Ishikawa (cell line): ENCODE measurements around the gene DRC7.

Source experiments
- CEBPB ChIP-seq: IDR thresholded peaks from 2 replicates; pipeline ENCODE4 v1.6.1; 2012
- EGR1 ChIP-seq: IDR thresholded peaks from 2 replicates; pipeline ENCODE4 v1.6.1; 2012
- EP300 ChIP-seq: IDR thresholded peaks from 2 replicates; pipeline ENCODE4 v1.6.1; 2012; ENCODE audit warnings: borderline replicate concordance
- NFIC ChIP-seq: IDR thresholded peaks from 2 replicates; pipeline ENCODE4 v1.6.1; 2012
- RAD21 ChIP-seq: IDR thresholded peaks from 2 replicates; pipeline ENCODE4 v1.6.1; 2012; ENCODE audit warnings: low read depth
- TAF1 ChIP-seq: IDR thresholded peaks from 2 replicates; pipeline ENCODE4 v1.6.1; 2012; ENCODE audit warnings: low read depth, mild to moderate bottlenecking
- TCF12 ChIP-seq: IDR thresholded peaks from 2 replicates; pipeline ENCODE4 v1.6.1; 2012; ENCODE audit warnings: low read depth
- TEAD4 ChIP-seq: IDR thresholded peaks from 2 replicates; pipeline ENCODE4 v1.6.1; 2012
- YY1 ChIP-seq: IDR thresholded peaks from 2 replicates; pipeline ENCODE4 v1.6.1; 2012; ENCODE audit warnings: low read depth
- TF ChIP-seq, protein P1 (sequence below): IDR thresholded peaks from 2 replicates; pipeline ENCODE4 v1.6.1; 2012; ENCODE audit warnings: low read depth, mild to moderate bottlenecking
- TF ChIP-seq, protein P2 (sequence below): IDR thresholded peaks from 2 replicates; pipeline ENCODE4 v1.6.1; 2012
- TF ChIP-seq, protein P3 (sequence below): IDR thresholded peaks from 2 replicates; pipeline ENCODE4 v1.6.1; 2012

DNA sequence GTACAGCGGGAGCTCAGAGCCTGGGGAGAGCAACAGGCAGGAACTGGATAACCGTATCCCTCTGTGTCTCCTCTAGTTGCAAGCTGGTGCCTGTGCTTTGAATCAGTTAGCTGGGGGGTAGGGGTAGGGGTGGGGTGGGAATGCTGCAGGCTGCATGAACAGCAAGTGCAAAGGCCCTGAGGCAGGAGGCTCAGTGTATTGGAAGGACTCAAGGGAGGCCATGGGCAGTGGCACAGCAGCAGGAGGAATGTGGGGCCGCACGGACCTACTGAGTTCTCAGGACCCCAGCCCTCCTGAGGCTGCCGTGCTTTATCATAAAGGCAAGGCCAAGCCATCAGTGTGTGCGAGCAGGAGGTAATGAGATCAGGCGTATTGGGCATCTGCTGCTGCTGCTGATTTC, 44.2 kb downstream of the DRC7 start:
- no peak for TF ChIP-seq TAF1
- TF ChIP-seq CEBPB: no peak
- TF ChIP-seq TEAD4: no peak
- TF ChIP-seq EGR1: no peak
- no peak for TF ChIP-seq EP300
- TF ChIP-seq, protein P1, sequence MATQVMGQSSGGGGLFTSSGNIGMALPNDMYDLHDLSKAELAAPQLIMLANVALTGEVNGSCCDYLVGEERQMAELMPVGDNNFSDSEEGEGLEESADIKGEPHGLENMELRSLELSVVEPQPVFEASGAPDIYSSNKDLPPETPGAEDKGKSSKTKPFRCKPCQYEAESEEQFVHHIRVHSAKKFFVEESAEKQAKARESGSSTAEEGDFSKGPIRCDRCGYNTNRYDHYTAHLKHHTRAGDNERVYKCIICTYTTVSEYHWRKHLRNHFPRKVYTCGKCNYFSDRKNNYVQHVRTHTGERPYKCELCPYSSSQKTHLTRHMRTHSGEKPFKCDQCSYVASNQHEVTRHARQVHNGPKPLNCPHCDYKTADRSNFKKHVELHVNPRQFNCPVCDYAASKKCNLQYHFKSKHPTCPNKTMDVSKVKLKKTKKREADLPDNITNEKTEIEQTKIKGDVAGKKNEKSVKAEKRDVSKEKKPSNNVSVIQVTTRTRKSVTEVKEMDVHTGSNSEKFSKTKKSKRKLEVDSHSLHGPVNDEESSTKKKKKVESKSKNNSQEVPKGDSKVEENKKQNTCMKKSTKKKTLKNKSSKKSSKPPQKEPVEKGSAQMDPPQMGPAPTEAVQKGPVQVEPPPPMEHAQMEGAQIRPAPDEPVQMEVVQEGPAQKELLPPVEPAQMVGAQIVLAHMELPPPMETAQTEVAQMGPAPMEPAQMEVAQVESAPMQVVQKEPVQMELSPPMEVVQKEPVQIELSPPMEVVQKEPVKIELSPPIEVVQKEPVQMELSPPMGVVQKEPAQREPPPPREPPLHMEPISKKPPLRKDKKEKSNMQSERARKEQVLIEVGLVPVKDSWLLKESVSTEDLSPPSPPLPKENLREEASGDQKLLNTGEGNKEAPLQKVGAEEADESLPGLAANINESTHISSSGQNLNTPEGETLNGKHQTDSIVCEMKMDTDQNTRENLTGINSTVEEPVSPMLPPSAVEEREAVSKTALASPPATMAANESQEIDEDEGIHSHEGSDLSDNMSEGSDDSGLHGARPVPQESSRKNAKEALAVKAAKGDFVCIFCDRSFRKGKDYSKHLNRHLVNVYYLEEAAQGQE: no peak
- TF ChIP-seq, protein P2, sequence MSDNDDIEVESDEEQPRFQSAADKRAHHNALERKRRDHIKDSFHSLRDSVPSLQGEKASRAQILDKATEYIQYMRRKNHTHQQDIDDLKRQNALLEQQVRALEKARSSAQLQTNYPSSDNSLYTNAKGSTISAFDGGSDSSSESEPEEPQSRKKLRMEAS: no peak
- TF ChIP-seq RAD21: no peak
- TF ChIP-seq TCF12: no peak
- no peak for TF ChIP-seq NFIC
- no peak for TF ChIP-seq YY1
- TF ChIP-seq, protein P3, sequence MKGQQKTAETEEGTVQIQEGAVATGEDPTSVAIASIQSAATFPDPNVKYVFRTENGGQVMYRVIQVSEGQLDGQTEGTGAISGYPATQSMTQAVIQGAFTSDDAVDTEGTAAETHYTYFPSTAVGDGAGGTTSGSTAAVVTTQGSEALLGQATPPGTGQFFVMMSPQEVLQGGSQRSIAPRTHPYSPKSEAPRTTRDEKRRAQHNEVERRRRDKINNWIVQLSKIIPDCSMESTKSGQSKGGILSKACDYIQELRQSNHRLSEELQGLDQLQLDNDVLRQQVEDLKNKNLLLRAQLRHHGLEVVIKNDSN: no peak
